Spleen (tissue), 7 donors: Measurements from ENCODE around the gene NBL1.

Experiments used
- CTCF ChIP-seq, 11 experiments: fragments of 200-600 bp in 7 of 11; fragments of 450-650 bp in 4 of 11; sonication (generic) in 4 of 11; IDR thresholded peaks in 8 of 11; conservative IDR thresholded peaks in 3 of 11; 1 replicate in 7 of 11; 2 replicates in 4 of 11; pipeline versions ENCODE4 v1.4.0 to v1.8.0; 2016 to 2021; ENCODE audit warnings: antibody characterized with exemption in 11 of 11, inconsistent platforms in 4 of 11, mild to moderate bottlenecking in 1 of 11
- POLR2A ChIP-seq, 3 donors: fragments of 450-650 bp; IDR thresholded peaks; one replicate each; pipeline ENCODE4 v1.5.1; 2017; ENCODE audit warnings: antibody characterized with exemption in 3 of 3, mild to moderate bottlenecking in 1 of 3
- donor health status: DM: no; HTN: no; CAD: no; lungs with moderate emphysema.
- donor health status: DM: no; HTN: no; CAD: no.
- donor health status: DM: no; HTN: no; CAD: no.

- TF ChIP-seq POLR2A (IDR thresholded peaks at IDR 0.05) (no peak), CTCF (IDR thresholded peaks at IDR 0.05 in 8 of 11, conservative IDR thresholded peaks at IDR 0.05 in 3 of 11) (no peak)
Measured at GRCh38 chr1:19675797-19676196, 31.7 kb downstream of the NBL1 start.
